ENCODE data around the gene PPIB.

PPIB gene

DNA sequence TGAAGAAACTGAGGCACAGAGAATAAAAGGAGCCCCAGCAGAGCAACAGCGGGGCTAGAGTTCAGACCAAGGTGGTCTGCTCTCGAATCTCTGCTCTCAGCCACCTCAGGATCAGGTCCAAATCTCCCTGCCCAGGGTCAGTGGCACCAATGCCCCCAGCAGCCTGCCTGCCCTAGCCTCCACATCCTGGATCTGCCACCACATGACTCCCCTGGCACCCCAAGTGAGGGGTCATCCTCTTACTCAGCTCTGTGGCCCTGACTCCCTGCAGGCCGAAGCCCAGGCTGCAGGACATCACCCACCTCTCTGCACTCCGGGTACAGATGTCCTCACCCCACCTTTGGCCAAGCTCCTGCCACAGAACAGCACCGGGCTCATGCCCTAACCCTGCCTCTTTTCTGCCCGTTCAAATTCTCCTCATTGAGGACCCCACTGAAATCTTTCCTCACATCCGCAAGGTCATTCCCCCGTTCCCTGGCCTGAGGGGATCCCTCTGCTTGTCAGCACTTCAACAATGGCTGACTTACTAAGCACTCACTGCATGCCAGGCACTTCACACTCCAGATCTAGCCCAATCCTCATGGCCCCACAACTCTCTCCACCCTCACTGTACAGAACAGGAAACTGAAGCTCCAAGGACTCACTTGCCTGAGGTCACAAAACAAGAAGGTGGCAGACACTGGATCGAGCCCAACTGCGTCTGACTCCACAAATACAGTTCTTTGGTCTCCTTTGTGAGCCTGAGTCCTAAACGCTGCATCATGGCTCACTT lies 4.3 kb downstream of the PPIB start:
- no peak for DNase-seq (ENCODE audit: extremely low read depth in 1 of 2, low read depth in 1 of 2)

DNA sequence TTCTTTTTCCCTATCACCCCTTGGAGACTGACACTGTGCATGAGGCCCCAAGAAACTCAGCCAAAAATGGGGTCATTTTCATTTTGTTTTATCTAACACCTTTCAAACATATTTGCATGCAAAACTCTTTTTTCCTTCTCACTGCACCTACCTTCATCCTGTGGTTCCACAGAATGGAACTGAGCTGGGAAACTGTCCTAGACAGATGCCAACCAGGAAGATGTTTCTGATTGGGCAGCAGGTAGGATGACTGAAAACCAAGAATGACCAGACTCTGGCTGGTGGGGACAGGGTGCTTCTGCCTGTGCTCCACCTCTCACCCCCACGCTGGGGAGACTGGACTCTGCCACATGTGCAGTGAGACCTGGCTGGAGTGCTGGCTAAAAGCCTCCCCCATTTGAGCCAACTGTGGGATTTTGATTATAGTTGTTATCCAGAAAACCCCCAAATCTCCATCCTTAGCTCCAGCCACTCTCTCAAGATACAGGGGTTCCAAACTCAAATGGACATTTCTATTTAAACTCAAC lies 5.2 kb downstream of the PPIB start:
- DNase-seq (ENCODE audit: extremely low read depth in 1 of 2, low read depth in 1 of 2): no peak

GRCh38 chr15:64156652-64157331 lies 6.0 kb downstream of the PPIB start:
- no peak for DNase-seq (ENCODE audit: extremely low read depth in 1 of 2, low read depth in 1 of 2)

- no peak for DNase-seq (ENCODE audit: extremely low read depth in 1 of 2, low read depth in 1 of 2)
Measured at GRCh38 chr15:64155802-64156651, 6.8 kb downstream of the PPIB start.

DNA sequence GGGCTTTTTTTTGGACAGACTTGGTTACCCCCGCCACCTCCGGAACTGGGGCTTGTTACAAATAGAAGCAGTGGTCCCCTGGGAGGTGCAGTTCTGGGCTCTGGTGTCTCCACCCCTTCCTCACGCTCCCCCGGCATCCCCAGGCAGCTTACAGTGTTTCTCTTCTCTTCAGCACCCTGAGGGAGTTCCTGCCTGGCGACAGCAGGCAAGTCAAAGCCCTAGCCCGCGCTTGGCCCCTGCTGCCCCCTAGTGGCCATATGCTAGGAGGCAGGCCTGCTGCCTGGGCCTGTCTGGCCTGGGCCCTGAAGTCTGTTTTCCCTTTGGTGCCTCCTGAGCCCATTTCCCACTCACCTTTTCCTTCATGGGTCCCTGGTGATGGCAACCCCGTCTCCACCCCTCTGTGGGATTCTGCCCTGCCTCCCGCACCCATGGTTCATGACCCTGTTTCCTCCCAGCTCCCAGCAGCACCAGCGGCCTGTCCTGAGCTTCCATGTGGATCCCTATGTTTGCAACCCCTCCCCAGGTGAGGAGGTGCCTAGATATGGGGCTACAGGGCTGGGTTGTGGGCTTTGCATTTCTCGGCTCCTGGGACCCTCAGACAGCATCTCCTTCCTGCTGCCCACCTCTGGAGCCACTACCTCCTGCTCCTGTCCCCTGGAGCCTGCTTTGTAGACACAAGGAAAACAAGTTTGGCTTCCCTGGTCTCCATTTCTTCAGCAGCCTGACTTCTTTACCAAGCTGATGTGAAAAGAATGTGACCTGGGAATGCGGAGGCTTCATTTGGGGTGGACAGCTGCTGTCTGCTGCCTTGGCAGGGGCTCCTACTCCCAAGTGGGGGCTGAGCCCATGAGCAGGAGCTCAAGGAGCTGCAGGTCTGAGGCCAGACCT lies 9.1 kb downstream of the PPIB start:
- DNase-seq (ENCODE audit: extremely low read depth in 1 of 2, low read depth in 1 of 2): peak; percentile 72 to 88

GRCh38 chr15:64152507-64153387 lies 10.1 kb downstream of the PPIB start:
- no peak for DNase-seq (ENCODE audit: extremely low read depth in 1 of 2, low read depth in 1 of 2)

DNA sequence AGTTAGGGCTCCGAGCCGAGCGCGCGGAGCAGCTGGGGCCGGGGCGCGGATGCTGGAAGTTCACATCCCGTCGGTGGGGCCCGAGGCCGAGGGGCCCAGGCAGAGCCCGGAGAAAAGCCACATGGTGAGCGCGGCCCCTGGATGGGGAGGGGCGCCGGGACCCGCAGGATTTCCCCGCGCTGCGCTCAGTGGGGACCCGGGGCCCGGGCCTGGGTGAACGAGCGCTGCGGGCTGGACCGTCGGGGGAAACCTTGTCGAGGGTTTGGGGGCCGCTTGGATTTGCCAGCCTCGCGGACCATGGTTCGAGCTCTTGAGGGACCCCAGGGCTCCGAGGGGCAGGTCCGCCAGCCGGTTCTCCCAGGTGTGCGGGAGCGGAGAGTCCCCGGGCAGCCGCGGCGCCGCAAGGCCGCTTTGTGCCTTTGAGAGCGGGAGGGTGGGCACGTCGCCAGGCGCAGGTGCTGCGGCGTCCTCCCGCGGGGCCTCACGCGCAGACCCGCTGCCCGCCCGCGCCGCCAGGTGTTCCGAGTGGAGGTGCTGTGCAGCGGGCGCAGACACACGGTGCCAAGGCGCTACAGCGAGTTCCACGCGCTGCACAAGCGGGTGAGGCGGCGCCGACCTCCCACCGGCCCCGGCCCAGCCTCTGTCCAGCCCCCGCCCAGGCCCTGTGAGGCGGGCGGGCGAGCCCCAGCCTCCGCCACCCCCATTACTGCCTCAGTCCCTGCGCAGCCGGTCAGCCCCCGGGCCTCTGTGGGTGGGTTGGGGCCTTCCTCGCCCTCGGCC lies 10.9 kb downstream of the PPIB start, which contains the start of gene SNX22:
SNX22 (plus strand) TSS at position 5 of the 780 bp plus-strand sequence; CDS start at position 50, 45 bp downstream.
- peak in 1 of 2 donors; percentile 22 for DNase-seq (ENCODE audit: extremely low read depth in 1 of 2, low read depth in 1 of 2)

GRCh38 chr15:64149893-64150578 lies 12.8 kb downstream of the PPIB start:
- DNase-seq (ENCODE audit: extremely low read depth in 1 of 2, low read depth in 1 of 2): no peak

GRCh38 chr15:64149424-64149823 lies 13.4 kb downstream of the PPIB start:
- no peak for DNase-seq (ENCODE audit: extremely low read depth in 1 of 2, low read depth in 1 of 2)

DNA sequence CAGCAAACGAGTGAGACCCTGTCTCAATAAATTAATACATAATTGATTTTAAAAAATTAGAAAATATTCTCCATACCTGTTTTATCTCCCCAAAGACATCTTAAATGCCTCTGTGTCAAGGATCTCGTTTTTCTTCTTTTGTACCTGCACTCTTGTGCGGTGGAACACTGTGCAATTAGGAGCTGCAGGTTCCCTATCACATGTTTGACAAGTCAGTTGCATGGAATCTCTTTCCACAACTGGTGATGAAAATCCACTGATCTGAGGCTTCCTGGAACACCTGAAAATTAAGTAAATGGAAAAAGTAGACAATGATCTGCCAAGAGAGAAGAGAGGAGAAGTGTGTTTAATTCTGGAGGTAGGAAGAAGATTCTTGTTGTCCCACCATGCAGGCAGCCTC lies 14.2 kb downstream of the PPIB start:
- no peak for DNase-seq (ENCODE audit: extremely low read depth in 1 of 2, low read depth in 1 of 2)

- no peak for DNase-seq (ENCODE audit: extremely low read depth in 1 of 2, low read depth in 1 of 2)
Measured at GRCh38 chr15:64148168-64148567, 14.7 kb downstream of the PPIB start.

GRCh38 chr15:64146885-64147681 lies 15.7 kb downstream of the PPIB start:
- no peak for DNase-seq (ENCODE audit: extremely low read depth in 1 of 2, low read depth in 1 of 2)

- no peak for DNase-seq (ENCODE audit: extremely low read depth in 1 of 2, low read depth in 1 of 2)
Measured at GRCh38 chr15:64146520-64146884, 16.3 kb downstream of the PPIB start.

GRCh38 chr15:64146041-64146440 lies 16.8 kb downstream of the PPIB start:
- no peak for DNase-seq (ENCODE audit: extremely low read depth in 1 of 2, low read depth in 1 of 2)

DNA sequence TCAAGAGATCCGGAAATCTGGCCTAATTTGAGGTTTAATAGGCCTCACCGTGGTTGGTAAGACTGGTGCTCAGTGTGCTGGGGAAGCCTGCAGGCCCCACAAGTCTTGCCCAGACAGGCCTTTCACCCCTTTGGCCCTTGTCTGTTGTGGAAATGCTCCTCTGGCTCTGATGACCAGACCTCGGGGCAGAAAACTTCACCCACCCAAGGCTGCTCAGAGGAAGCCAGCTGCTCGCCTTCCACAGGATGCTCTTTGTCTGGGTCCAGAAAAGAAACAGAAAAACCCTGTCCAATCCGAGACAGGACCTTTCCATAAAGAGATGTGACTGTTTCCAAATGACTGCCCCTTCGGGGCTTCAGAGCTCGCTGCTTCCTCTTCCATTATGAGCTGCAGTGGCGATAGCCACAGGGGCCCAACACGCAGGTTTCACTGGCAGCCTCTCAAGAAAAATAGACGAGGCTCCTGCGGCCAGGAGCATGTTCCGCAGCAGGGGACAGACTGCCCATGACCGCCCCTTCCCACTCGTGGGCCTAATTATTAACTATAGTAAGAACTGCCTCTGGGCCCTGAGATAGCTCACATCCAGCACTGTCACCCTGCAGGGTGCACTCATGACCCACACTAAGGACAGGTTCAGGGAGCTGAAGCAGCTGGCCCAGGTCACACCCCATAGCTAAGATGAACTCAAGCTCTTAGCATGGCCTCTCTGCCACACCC lies 18.1 kb downstream of the PPIB start:
- no peak for DNase-seq (ENCODE audit: extremely low read depth in 1 of 2, low read depth in 1 of 2)

DNA sequence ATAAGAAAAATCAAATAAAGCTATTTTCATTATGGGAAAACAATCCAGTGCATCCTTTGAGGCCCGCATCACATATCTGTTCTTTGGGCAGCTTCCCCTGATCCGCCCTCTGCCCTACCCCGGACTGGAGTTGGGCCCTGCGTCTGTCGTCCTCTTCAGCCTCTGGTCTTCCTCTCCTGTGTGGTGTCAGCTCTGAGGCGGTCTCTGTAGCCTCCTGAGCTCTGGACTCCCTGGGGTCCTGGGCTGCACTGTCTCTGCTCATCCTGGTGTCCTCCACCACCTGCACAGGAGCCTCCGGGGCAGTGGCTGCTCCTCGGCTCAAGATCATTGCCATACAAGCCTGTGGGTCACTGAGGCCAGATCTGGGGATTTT lies 18.6 kb downstream of the PPIB start:
- DNase-seq (ENCODE audit: extremely low read depth in 1 of 2, low read depth in 1 of 2): no peak

GRCh38 chr15:64143276-64143675 lies 19.5 kb downstream of the PPIB start:
- DNase-seq (ENCODE audit: extremely low read depth in 1 of 2, low read depth in 1 of 2): no peak
